Bladder microvascular endothelial cell (primary cell): Measurements from ENCODE around the gene ZGRF1. TPM values are rescaled to one million over a fixed set of nuclear protein-coding genes. Genes with fewer than 3 reads are reported as not detected.

Source experiments
- total RNA-seq: library from RNA; depleted of rRNA; stranded (reverse); fragments of >200 nt; gene quantifications from 2 replicates; pipeline ENCODE4 v1.2.3, GENCODE V29; 2014

The ZGRF1 gene
- 8.1 and 12.0 TPM in 2 replicates for total RNA-seq

DNA sequence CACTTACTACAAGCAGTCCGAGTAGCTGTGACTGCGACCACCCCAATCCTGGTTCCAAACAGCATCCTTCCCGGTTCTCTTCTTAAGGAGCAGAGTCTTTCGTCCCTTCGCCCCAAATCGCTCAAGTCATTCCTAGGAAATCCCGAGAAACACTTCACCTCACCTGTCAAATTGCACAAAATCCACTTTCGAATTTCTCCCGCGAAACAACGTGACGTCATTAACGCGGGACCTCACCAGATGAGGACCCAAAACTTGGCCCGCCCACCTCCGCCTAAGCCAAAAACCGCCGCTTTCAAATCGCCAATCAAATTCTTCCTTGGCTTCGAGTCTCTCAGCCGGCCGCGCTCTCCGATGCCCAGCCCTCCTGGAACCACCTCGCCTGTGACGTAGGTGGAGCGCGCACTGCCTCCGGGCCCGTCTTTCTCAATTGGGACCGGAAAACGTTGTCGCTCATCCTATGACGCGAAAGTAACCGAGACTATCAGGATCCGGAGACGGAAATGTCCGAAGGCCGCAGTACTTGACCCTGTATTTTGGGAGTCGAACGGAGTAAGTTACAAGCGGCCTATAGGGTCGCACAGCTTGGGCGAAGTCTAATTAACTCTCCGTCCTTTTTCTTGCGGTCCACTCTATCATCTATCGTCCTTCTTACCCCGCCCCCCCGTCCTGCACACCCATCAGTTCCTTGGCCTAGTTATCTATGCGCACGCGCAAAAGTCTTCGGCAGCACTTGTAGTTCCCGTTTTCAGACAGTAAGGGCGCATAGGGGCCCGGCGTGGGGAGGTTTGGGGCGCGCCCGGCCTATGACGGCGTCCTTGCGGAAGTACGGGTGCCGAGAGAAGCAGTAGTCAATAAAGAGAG, at the start of gene ZGRF1, which contains the start of gene LARP7:
Gene ZGRF1 (minus strand): TSS at position 222 of the 864 bp plus-strand sequence. CDS start 3,733 bp downstream, outside the sequence.
Gene LARP7 (plus strand): TSS at position 456 of the 864 bp plus-strand sequence. CDS start 7,527 bp downstream, outside the sequence.

DNA sequence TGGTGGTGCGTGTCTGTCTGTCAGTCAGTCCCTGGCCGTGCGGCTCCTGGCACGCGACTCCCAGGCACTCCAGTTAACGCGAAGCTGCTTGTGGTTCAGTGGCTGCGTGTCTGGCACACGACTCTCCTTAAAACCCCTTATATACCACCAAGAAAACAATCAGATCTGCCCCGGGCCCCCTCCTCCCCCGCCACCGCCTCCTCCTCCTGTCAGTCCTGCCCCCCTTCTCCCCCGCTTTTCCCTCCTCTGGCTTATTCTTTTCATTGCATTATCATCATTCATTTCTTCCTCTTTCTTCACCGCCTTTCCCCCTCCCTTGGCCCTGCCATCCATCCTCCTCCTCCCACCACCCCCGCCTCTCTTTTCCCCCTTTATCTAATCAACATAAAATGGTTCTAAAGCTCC, 120.6 kb downstream of the ZGRF1 start, which contains the start of gene NEUROG2:
Gene NEUROG2 (minus strand): TSS at position 115 of the 405 bp plus-strand sequence. CDS start 705 bp downstream, outside the sequence.

Other genes with a start within 250 kb of the ZGRF1 start
- not detected in 2 replicates for gene NEUROG2, start 120.7 kb downstream of the ZGRF1 start, total RNA-seq
- gene LARP7, start 234 bp upstream of the ZGRF1 start, total RNA-seq = 22.8 and 27.2 TPM in 2 replicates